H1 (cell line): ENCODE data around the gene NLK. TPM values are rescaled to one million over a fixed set of nuclear protein-coding genes. Genes with fewer than 3 reads are reported as not detected.

Experiments used
- CTCF ChIA-PET: fragments of 300-600 bp; sonication (Branson Sonifier 250); formaldehyde crosslinking; loops from one replicate; lab custom pipeline; 2021; ENCODE audit not compliant: partially characterized antibody; lab: Charles Lee
- POLR2A ChIA-PET: fragments of 300-600 bp; sonication (Branson Sonifier 250); formaldehyde crosslinking; loops from one replicate; lab custom pipeline; 2021; ENCODE audit warnings: inconsistent platforms; ENCODE audit not compliant: partially characterized antibody; lab: Charles Lee
- DNase-seq, 2 experiments: peaks; one replicate each; pipeline versions ENCODE4 v3.0.0 to v3.0.0-alpha.2; 2010 to 2022; ENCODE audit warnings: low spot score in 2 of 2, low read depth in 1 of 2, mixed read lengths in 1 of 2
- FAIRE-seq: peaks from 2 replicates; lab custom pipeline; 2011; peaks lifted over from hg19 to GRCh38; lab: Jason Lieb, UNC
- H2AFZ ChIP-seq: 2 replicates; pipeline ENCODE4 v1.8.1; 2012; ENCODE audit warnings: low read length, inconsistent platforms
- H2AK5ac ChIP-seq: 2 replicates; pipeline ENCODE4 v1.6.1; 2013; ENCODE audit warnings: low read depth, low read length
- H2BK120ac ChIP-seq: replicated peaks from 2 replicates; pipeline ENCODE3; 2013; ENCODE audit warnings: low read depth, low read length, inconsistent platforms
- H2BK12ac ChIP-seq: 2 replicates; pipeline ENCODE4 v1.6.1; 2013; ENCODE audit warnings: low read depth, low read length
- H2BK15ac ChIP-seq: 2 replicates; pipeline ENCODE4 v1.6.1; 2013; ENCODE audit warnings: low read length
- H2BK20ac ChIP-seq: 2 replicates; pipeline ENCODE4 v1.6.1; 2013; ENCODE audit warnings: low read length
- H2BK5ac ChIP-seq: 2 replicates; pipeline ENCODE4 v1.6.1; 2013; ENCODE audit warnings: low read depth, low read length
- H3K14ac ChIP-seq: 2 replicates; pipeline ENCODE4 v1.6.1; 2013; ENCODE audit warnings: inconsistent platforms; ENCODE audit not compliant: insufficient read length
- H3K18ac ChIP-seq: 2 replicates; pipeline ENCODE4 v1.6.1; 2013; ENCODE audit warnings: low read length; ENCODE audit errors: extremely low read depth
- H3K23ac ChIP-seq: 2 replicates; pipeline ENCODE4 v1.6.1; 2013; ENCODE audit warnings: inconsistent platforms; ENCODE audit not compliant: insufficient read length
- H3K23me2 ChIP-seq: 2 replicates; pipeline ENCODE4 v1.6.1; 2013; ENCODE audit warnings: low read depth, low read length
- H3K27ac ChIP-seq: 2 replicates; pipeline ENCODE4 v1.6.1; 2011; ENCODE audit warnings: low read depth, low read length, inconsistent platforms
- H3K27me3 ChIP-seq, 4 experiments: replicated peaks in 1 of 4; 1 replicate in 1 of 4; 2 replicates in 3 of 4; pipeline versions ENCODE4 v1.6.1 to v1.8.1; 2011 to 2013; ENCODE audit warnings: low read length in 3 of 4, mild to moderate bottlenecking in 3 of 4, inconsistent platforms in 2 of 4, mixed read lengths in 2 of 4, moderate library complexity in 1 of 4; ENCODE audit not compliant: control insufficient read depth in 3 of 4, insufficient read depth in 3 of 4; ENCODE audit errors: extremely low read depth in 1 of 4
- H3K36me3 ChIP-seq, 4 experiments: 2 replicates each; pipeline versions ENCODE4 v1.6.1 to v1.8.1; 2011 to 2013; ENCODE audit warnings: mild to moderate bottlenecking in 4 of 4, low read length in 3 of 4, moderate library complexity in 2 of 4, control low read depth in 1 of 4, inconsistent platforms in 1 of 4; ENCODE audit not compliant: insufficient read depth in 4 of 4, control insufficient read depth in 2 of 4
- H3K4ac ChIP-seq: replicated peaks from 2 replicates; pipeline ENCODE3; 2013; ENCODE audit warnings: low read length, low read depth, mixed read lengths, inconsistent platforms; ENCODE audit not compliant: insufficient read length
- H3K4me1 ChIP-seq, 4 experiments: replicated peaks in 1 of 4; 1 replicate in 1 of 4; 2 replicates in 3 of 4; pipeline versions ENCODE4 v1.6.1 to v1.8.1; 2011 to 2013; ENCODE audit warnings: low read length in 3 of 4, inconsistent platforms in 2 of 4, mixed read lengths in 1 of 4; ENCODE audit not compliant: insufficient read depth in 4 of 4, control insufficient read depth in 3 of 4
- H3K4me2 ChIP-seq, 2 experiments: 2 replicates each; pipeline versions ENCODE4 v1.6.1 to v1.8.1; 2011 to 2013; ENCODE audit warnings: low read depth in 2 of 2, low read length in 2 of 2, control low read depth in 1 of 2, inconsistent platforms in 1 of 2, mild to moderate bottlenecking in 1 of 2; ENCODE audit not compliant: insufficient read depth in 1 of 2
- H3K4me3 ChIP-seq, 4 experiments: fragments of 200-600, 300-600 bp in 1 of 4; sonication (generic), shearing (Covaris generic), sonication (Bioruptor Twin) in 1 of 4; 2 replicates each; pipeline versions ENCODE4 v1.5.1 to v1.8.1; 2011 to 2016; ENCODE audit warnings: low read length in 4 of 4, low read depth in 3 of 4, control low read depth in 2 of 4, inconsistent platforms in 2 of 4, mild to moderate bottlenecking in 2 of 4, mixed read lengths in 1 of 4, moderate library complexity in 1 of 4; ENCODE audit not compliant: insufficient read depth in 2 of 4; ENCODE audit errors: extremely low read depth in 1 of 4
- H3K56ac ChIP-seq: replicated peaks from 2 replicates; pipeline ENCODE3; 2013; ENCODE audit warnings: low read depth, mild to moderate bottlenecking, mixed read lengths, low read length, inconsistent platforms; ENCODE audit not compliant: insufficient read length
- H3K79me1 ChIP-seq: 2 replicates; pipeline ENCODE4 v1.6.1; 2013; ENCODE audit warnings: low read depth, low read length, control low read depth
- H3K79me2 ChIP-seq, 2 experiments: 2 replicates each; pipeline versions ENCODE4 v1.6.1 to v1.8.1; 2012 to 2013; ENCODE audit warnings: low read length in 2 of 2, mild to moderate bottlenecking in 2 of 2, inconsistent platforms in 1 of 2; ENCODE audit not compliant: insufficient read depth in 2 of 2, control insufficient read depth in 1 of 2
- H3K9ac ChIP-seq, 4 experiments: replicated peaks in 1 of 4; 1 replicate in 1 of 4; 2 replicates in 3 of 4; pipeline versions ENCODE4 v1.6.1 to v1.8.1; 2011 to 2013; ENCODE audit warnings: low read depth in 3 of 4, low read length in 3 of 4, control low read depth in 2 of 4, mild to moderate bottlenecking in 2 of 4, moderate library complexity in 2 of 4, inconsistent platforms in 1 of 4; ENCODE audit errors: extremely low read depth in 1 of 4
- H3K9me3 ChIP-seq, 2 experiments: 2 replicates each; pipeline versions ENCODE4 v1.6.1 to v1.8.1; 2012 to 2013; ENCODE audit warnings: mild to moderate bottlenecking in 2 of 2, moderate library complexity in 2 of 2, control low read depth in 1 of 2, inconsistent platforms in 1 of 2, low read depth in 1 of 2, low read length in 1 of 2, mixed read lengths in 1 of 2; ENCODE audit not compliant: insufficient read depth in 2 of 2
- H4K20me1 ChIP-seq, 2 experiments: replicated peaks in 1 of 2; 2 replicates each; pipeline versions ENCODE3 to v1.8.1; 2011 to 2013; ENCODE audit warnings: inconsistent platforms in 2 of 2, low read length in 2 of 2, mild to moderate bottlenecking in 1 of 2; ENCODE audit not compliant: insufficient read depth in 2 of 2, control insufficient read depth in 1 of 2
- H4K5ac ChIP-seq: 2 replicates; pipeline ENCODE4 v1.6.1; 2013; ENCODE audit warnings: low read length, low read depth, mixed read lengths, inconsistent platforms; ENCODE audit not compliant: insufficient read length
- H4K8ac ChIP-seq: 2 replicates; pipeline ENCODE4 v1.8.0; 2013; ENCODE audit warnings: mild to moderate bottlenecking, moderate library complexity, low read length, inconsistent platforms; ENCODE audit not compliant: insufficient read depth; ENCODE audit errors: extremely low read depth
- H4K91ac ChIP-seq: replicated peaks from 2 replicates; pipeline ENCODE3; 2013; ENCODE audit warnings: low read length, mixed read lengths, inconsistent platforms; ENCODE audit not compliant: insufficient read length
- BCL11A ChIP-seq, 2 experiments: IDR thresholded peaks; one replicate each; pipeline ENCODE4 v1.6.1; 2011; ENCODE audit warnings: low read depth in 2 of 2, low read length in 2 of 2, mild to moderate bottlenecking in 2 of 2
- CBX8 ChIP-seq: fragments of 300-800, 300-1000 bp; sonication (generic); IDR thresholded peaks from 2 replicates; pipeline ENCODE4 v1.7.1; 2016; ENCODE audit warnings: low read depth, low read length, borderline replicate concordance
- CHD1 ChIP-seq: IDR thresholded peaks from 2 replicates; pipeline ENCODE4 v1.6.1; 2012; ENCODE audit warnings: low read depth, low read length, improper control_type of control experiment
- FOSL1 ChIP-seq: IDR thresholded peaks from 2 replicates; pipeline ENCODE4 v1.6.1; 2011; ENCODE audit warnings: mild to moderate bottlenecking, low read depth, low read length, moderate library complexity; ENCODE audit not compliant: insufficient read depth
- KDM4A ChIP-seq: IDR thresholded peaks from one replicate; pipeline ENCODE4 v1.7.1; 2012; ENCODE audit warnings: low read depth, mild to moderate bottlenecking, moderate library complexity, low read length, inconsistent platforms; ENCODE audit not compliant: severe bottlenecking
- NRF1 ChIP-seq: IDR thresholded peaks from 2 replicates; pipeline ENCODE4 v1.6.1; 2011; ENCODE audit warnings: mild to moderate bottlenecking, low read depth, low read length, improper control_type of control experiment
- PHF8 ChIP-seq: fragments of 200-600 bp; sonication (generic); conservative IDR thresholded peaks from 2 replicates; pipeline ENCODE4 v1.7.1; 2012; ENCODE audit warnings: low read depth, mild to moderate bottlenecking, inconsistent platforms, low read length, moderate library complexity
- POLR2AphosphoS5 ChIP-seq: IDR thresholded peaks from 2 replicates; pipeline ENCODE4 v1.6.1; 2011; ENCODE audit warnings: low read depth, low read length
- POU5F1 ChIP-seq: IDR thresholded peaks from 2 replicates; pipeline ENCODE4 v1.6.1; 2011; ENCODE audit warnings: low read depth, mild to moderate bottlenecking, low read length, moderate library complexity
- RNF2 ChIP-seq: fragments of 200-900, 300-1000 bp; sonication (generic); IDR thresholded peaks from 2 replicates; pipeline ENCODE4 v1.7.1; 2016; ENCODE audit warnings: borderline replicate concordance, low read depth, mild to moderate bottlenecking, antibody characterized with exemption, low read length; ENCODE audit not compliant: poor library complexity, severe bottlenecking; ENCODE audit errors: missing control alignments
- SAP30 ChIP-seq: fragments of 300-600 bp; sonication (generic); IDR thresholded peaks from 2 replicates; pipeline ENCODE4 v1.7.1; 2012; ENCODE audit warnings: low read length, moderate library complexity, mild to moderate bottlenecking, inconsistent platforms; ENCODE audit not compliant: insufficient read depth, insufficient replicate concordance
- SIRT6 ChIP-seq: IDR thresholded peaks from one replicate; pipeline ENCODE4 v1.7.1; 2012; ENCODE audit warnings: low read length, inconsistent platforms
- SP1 ChIP-seq: IDR thresholded peaks from 2 replicates; pipeline ENCODE4 v1.6.1; 2011; ENCODE audit warnings: low read depth, low read length
- ZNF274 ChIP-seq: IDR thresholded peaks from 2 replicates; pipeline ENCODE4 v1.7.0; 2012; ENCODE audit warnings: low read length, borderline replicate concordance; ENCODE audit errors: extremely low read depth
- polyA plus RNA-seq, 7 experiments: library from polyadenylated mRNA; depleted of rRNA in 3 of 7; stranded (reverse) in 5 of 7; unstranded in 2 of 7; fragments of >200 nt in 5 of 7; fragments of 200-250 nt in 2 of 7; gene quantifications; 1 replicate in 5 of 7; 2 replicates in 1 of 7; 4 replicates in 1 of 7; pipeline versions ENCODE4 v1.2.1 to v1.2.3, GENCODE V29; 2011 to 2013; ENCODE audit warnings: missing spikeins in 2 of 7, mixed read lengths in 2 of 7
- total RNA-seq: library from RNA; stranded (reverse); fragmentation: NEBNext Ultra II Directional; extraction: Animal tissue kit (Norgen Biotek cat#: 25700); gene quantifications from 2 replicates; pipeline ENCODE4 v1.2.1, GENCODE V29; 2021
- TF ChIP-seq, protein P1 (sequence below): IDR thresholded peaks from 2 replicates; pipeline ENCODE4 v1.6.1; 2012; ENCODE audit warnings: inconsistent platforms

NLK gene
- total and polyA plus RNA-seq, 2 of the 8 experiments (the other 6 are each of a cell fraction or from before 2014, with no cell fraction given) = 30.8 to 49.9 TPM

DNA sequence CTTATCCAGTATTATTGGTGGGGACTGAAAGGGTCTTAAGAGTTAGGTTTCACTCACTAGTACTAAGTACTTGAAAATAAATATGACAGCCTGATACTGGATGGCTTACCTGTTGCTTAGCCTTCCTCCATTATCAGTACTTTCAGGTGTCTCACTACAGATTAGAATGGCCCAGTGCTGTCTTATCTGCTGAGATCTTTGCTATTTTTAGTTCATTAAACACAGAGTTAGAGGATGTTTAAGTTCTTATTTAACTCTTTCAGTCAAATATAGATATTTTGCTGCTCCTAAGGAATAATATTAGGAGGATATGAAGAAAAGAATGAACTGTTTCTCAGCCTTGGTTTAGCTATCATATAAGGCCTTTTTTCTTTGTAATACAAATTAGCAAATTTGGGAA lies 74.8 kb downstream of the NLK start:
- FAIRE-seq (no peak), DNase-seq (no peak)
- no peak overlapping the region for H4K91ac ChIP-seq
- no peak overlapping the region for H2BK15ac ChIP-seq
- peaks cover 2% of the 10 kb centered on the region; the same call in 1 of the 2 replicates for H3K79me1 ChIP-seq
- CTCF ChIA-PET = no interaction called here
- H3K18ac ChIP-seq = no peak overlapping the region
- H2BK5ac ChIP-seq = no peak overlapping the region
- no peak overlapping the region for H3K14ac ChIP-seq
- H3K23me2 ChIP-seq = no peaks in the 10 kb centered on the region
- H3K79me2 ChIP-seq = peaks cover 0 to 73% of the 10 kb centered on the region in 2 experiments; a peak in 2 of 4 replicates
- H4K20me1 ChIP-seq = peaks cover 0 to 7% of the 10 kb centered on the region in 2 experiments
- no peak overlapping the region for H3K4ac ChIP-seq
- POLR2A ChIA-PET = interaction anchor here (0.6 kb wide), 1 partner anchor 96 kb away, joined by 3 read pairs; no protein-coding TSS in a partner anchor
- no peaks in the 10 kb centered on the region for H3K27me3 ChIP-seq
- H3K36me3 ChIP-seq = no peaks in the 10 kb centered on the region
- no peak overlapping the region for H2AFZ ChIP-seq
- no peak overlapping the region for H3K4me2 ChIP-seq
- no peak overlapping the region for H4K8ac ChIP-seq
- no peak overlapping the region for H2BK20ac ChIP-seq
- no peak overlapping the region for H2BK120ac ChIP-seq
- no peaks in the 10 kb centered on the region for H3K9me3 ChIP-seq
- H4K5ac ChIP-seq = no peak overlapping the region
- H3K9ac ChIP-seq = no peak overlapping the region
- no peak overlapping the region for H3K23ac ChIP-seq
- H2BK12ac ChIP-seq = no peak overlapping the region
- H3K56ac ChIP-seq = no peak overlapping the region
- no peak overlapping the region for H3K4me3 ChIP-seq
- H2AK5ac ChIP-seq = no peak overlapping the region
- no peak for TF ChIP-seq KDM4A
- TF ChIP-seq PHF8 = no peak
- TF ChIP-seq NRF1 = no peak
- no peak for TF ChIP-seq POU5F1
- no peak for TF ChIP-seq ZNF274
- no peak for TF ChIP-seq BCL11A (IDR thresholded peaks at IDR 0.05; ENCODE audit: low read depth in 2 of 2, low read length in 2 of 2)
- TF ChIP-seq POLR2AphosphoS5 = no peak
- no peak for TF ChIP-seq RNF2
- TF ChIP-seq FOSL1 = no peak
- TF ChIP-seq SIRT6 = no peak
- TF ChIP-seq CHD1 = no peak
- no peak for TF ChIP-seq CBX8
- TF ChIP-seq SP1 = no peak
- no peak for TF ChIP-seq SAP30
- TF ChIP-seq, protein P1, sequence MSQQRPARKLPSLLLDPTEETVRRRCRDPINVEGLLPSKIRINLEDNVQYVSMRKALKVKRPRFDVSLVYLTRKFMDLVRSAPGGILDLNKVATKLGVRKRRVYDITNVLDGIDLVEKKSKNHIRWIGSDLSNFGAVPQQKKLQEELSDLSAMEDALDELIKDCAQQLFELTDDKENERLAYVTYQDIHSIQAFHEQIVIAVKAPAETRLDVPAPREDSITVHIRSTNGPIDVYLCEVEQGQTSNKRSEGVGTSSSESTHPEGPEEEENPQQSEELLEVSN = no peak
- H3K4me1 ChIP-seq = peaks cover 2 to 14% (median 10%) of the 10 kb centered on the region in 4 experiments; a peak in 5 of 7 replicates
- H3K27ac ChIP-seq = no peak overlapping the region
